Muscle of back (tissue), 11 donors: ENCODE data around the gene SLC38A11. TPM values are rescaled to one million over a fixed set of nuclear protein-coding genes. Genes with fewer than 3 reads are reported as not detected.
"Not testable (repeated sequence)": the region's sequence is repeated elsewhere in the genome, so short reads cannot be mapped to it uniquely, and the experiment has no call there.

Experiments used
- DNase-seq, 3 donors: peaks; one replicate each; pipeline versions ENCODE4 v3.0.0 to v3.0.0-alpha.2; 2013
- polyA plus RNA-seq, 10 donors: library from polyadenylated mRNA; unstranded; fragments of 120-200 nt; gene quantifications; one replicate each; pipeline ENCODE4 v1.2.1, GENCODE V29; 2013; ENCODE audit not compliant: insufficient read length in 10 of 10

The SLC38A11 gene
- polyA plus RNA-seq, 10 donors, result 0.34 to 1.2 (median 0.66) TPM

DNA sequence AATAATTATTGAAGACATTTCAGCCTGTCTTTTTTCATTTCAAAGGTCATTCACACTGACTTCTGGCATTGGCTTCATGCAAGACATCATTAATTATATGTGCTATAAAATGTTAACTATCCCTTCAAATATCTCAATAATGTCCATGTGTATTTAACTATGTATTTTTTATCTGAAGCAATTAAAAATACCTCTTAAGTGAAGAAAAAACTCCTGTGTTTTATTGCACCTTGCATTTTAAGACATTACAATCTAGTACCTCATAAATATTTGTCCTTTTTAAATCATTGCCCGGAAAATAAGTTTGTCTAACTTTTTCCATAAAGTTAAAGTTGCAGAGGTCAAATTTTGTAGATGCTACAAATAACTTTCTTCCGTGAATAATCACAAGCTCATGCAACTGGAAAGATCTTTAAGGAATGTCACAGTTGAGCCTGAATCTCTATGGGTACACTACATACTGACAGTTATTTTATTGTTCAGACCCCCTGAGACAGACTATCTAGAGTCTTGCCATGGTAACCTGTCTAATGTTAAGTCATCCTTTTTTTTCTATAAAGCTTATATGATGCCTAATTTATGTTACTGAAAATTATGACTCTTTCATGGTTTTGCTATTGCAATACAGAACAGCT, 75.3 kb downstream of the SLC38A11 start:
- DNase-seq, result no peak

DNA sequence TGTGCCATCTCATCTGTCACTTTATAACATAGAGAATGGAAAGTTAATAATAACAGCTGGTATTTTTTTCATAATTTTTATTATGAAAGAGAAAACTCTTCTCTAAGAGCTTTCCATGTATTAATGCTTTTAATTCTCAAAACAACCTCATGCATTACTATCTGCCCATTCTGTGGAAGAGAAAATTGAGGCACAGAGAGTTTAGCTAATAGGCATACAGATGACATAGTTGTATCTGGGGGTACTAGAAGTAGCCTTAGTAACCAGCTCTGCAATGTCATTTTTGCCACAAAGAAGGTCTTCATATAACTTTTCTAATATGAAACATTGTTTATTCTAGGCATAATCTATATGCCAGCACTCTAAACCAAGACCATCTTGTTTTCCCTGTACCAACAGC, 77.4 kb downstream of the SLC38A11 start:
- DNase-seq, result no peak

- no peak for DNase-seq
Observed at GRCh38 chr2:164877169-164877568, 78.2 kb downstream of the SLC38A11 start.

DNA sequence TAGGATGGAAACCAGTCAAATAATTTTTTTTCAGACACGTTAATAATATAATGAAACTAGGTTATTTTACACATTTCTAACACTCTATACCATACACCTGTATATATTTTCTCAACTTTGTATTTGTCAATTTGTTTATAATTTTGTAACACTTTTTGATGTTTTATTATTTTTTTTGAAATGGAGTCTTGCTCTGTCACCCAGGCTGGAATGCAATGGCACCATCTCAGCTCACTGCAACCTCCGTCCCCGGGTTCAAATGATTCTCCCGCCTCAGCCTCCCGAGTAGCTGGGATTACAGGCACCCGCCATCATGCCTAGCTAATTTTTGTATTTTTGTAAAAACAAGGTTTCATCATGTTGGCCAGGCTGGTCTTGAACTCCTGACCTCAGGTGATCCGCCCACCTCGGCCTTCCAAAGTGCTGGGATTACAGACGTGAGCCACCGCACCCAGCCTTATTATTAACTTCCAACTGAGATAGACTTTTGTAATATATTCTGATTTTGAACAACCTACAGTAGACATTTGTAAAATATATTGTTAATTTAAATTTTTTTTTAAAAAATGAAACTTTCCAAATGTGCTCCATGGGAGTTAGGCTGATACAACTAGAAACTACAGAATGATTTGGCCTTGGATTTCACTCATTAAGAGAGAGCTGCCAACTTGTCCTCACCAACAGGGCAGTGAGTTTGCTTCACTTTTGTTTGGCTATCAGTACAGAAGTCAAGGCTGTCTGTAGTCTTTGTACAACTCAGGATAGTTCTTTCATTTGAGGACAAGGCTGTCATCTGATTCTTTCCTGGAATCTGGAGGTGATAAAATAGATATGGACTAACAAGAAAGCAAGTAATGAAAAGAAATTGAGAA, 79.8 kb downstream of the SLC38A11 start:
- no peak for DNase-seq

DNA sequence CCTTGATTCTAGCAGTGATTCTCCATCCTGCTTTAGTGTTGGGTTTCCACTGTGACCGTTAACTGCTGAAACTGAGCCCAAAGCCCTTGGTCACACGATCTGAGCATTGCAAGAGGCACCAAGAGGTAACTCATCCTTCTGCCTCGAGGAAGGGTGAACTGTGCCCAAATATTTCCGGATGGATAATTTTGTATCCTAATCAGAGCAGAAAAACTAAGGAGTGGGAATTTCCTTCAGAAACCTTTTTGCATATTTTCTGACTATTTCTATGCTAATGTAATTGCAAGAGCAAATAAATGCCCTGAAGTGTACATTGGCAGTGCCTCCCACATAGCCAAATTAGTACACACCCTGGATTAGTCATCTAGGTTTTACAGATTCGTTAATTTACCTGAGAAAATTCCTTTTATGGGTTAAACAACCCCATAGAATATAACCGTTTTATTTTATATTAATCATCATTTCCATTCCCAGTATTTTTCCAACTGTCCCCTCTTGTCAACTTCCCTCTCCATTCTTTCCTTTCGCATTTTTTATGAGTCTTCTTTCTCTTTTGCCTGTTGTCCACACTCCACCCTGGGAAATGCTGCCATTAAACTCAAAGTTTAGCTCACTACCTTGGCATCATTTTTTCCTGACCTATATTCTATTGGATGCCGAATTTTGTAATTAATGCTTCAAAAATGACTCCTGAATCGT, 82.0 kb downstream of the SLC38A11 start:
- no peak for DNase-seq

GRCh38 chr2:164871404-164871803, 83.9 kb downstream of the SLC38A11 start:
- no peak for DNase-seq

GRCh38 chr2:164869420-164869772, 85.9 kb downstream of the SLC38A11 start:
- DNase-seq, result no peak

GRCh38 chr2:164868563-164869419, 86.5 kb downstream of the SLC38A11 start:
- no peak for DNase-seq

DNA sequence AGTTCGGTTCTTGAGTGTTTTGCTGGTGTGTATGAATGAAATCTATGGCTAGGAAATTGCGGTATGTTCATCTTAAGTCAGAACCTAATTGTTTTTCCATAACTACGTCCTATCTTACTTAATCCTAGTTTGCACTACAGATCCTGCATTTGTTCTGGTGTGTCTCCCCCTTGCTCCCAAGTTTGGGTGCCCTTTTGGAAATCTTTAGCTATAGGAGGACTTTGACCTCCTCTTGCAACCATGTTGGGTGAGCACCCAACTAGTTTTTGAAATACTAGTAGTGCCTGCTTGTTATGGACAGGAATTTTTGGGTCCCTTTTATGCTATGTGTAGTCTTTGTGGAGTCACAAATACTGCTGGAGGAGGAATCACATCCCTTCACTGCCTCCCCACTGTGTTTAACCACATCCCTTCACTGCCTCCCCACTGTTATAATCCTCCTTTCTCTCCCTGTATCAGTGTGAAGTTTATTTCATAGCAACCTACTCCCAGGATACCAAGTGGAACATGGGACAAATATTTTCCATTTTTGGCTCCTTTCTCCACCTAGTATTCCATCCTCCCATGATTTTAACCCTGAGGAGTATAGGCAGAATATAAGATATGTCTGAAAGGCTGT, 87.4 kb downstream of the SLC38A11 start:
- no peak for DNase-seq

GRCh38 chr2:164866381-164866780, 88.9 kb downstream of the SLC38A11 start:
- DNase-seq, result not testable (repeated sequence)

- no peak for DNase-seq
Observed at GRCh38 chr2:164860694-164861042, 94.7 kb downstream of the SLC38A11 start.

DNA sequence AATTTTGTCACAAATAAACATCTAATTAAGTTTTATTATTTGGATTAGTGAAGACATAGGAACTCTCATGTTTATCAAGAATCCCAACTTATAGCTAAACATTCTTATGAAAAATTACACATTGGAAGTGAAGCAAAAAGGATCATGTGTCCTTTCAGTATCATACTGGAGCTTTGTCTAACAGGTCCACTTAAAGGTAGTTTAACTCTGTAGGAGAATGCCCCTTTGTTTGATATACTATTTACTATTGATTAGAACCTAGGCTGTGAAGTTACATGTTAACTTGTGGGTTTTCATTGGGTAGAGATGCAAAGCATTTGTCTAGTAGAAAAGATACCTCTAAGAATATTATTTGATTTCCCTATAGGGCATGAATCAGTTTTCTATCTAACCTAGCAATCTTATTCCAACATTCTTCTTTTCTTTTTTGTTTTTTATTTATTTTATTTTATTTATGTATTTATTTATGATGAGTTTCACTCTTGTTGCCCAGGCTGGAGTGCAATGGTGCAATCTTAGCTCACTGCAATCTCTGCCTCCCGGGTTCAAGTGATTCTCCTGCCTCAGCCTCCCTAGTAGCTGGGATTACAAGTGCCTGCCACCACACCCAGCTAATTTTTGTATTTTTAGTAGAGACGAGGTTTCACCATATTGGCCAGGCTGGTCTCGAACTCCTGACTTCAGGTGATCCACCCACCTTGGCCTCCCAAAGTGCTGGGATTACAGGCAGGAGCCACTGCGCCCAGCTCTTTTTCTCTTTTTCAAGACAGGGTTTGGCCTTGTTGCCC, 95.2 kb downstream of the SLC38A11 start:
- not testable (repeated sequence) for DNase-seq

GRCh38 chr2:164859251-164859818, 96.0 kb downstream of the SLC38A11 start:
- DNase-seq, result no peak

GRCh38 chr2:164852086-164852485, 103.2 kb downstream of the SLC38A11 start:
- DNase-seq, result no peak

- no peak for DNase-seq
Observed at GRCh38 chr2:164850235-164850634, 105.1 kb downstream of the SLC38A11 start.

DNA sequence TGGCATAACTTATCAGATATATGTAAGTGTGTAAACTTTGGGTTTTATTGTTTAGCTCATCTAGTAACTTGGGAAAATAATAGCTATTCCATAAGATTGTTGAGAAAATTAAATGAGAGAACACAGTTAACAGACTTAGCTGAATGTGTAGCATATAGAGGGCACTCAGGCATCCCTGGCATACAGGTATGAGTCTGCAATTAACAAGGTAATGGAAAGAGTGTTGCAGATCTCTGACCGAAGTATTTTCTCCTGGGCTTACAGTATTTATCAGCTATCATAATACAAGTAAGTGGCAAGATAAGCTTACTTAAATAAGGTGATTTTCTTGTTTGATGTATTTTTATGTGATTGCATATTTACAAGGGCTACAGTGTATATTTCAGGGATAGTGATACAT, 105.8 kb downstream of the SLC38A11 start:
- DNase-seq, result no peak

- DNase-seq, result no peak
Observed at GRCh38 chr2:164847981-164848741, 107.2 kb downstream of the SLC38A11 start.

- no peak for DNase-seq
Observed at GRCh38 chr2:164847291-164847690, 108.0 kb downstream of the SLC38A11 start.

- no peak for DNase-seq
Observed at GRCh38 chr2:164846276-164846675, 109.0 kb downstream of the SLC38A11 start.
